CD4-positive, alpha-beta T cell treated with Interleukin-6 at 100 ng/mL for 8 hours (primary cell): Measurements from ENCODE around the gene TOM1L1.
"Not testable (repeated sequence)": the region's sequence is repeated elsewhere in the genome, so short reads cannot be mapped to it uniquely, and the experiment has no call there.

Experiments used
- DNase-seq: peaks from one replicate; pipeline ENCODE4 v3.0.0-alpha.2; 2020; ENCODE audit warnings: mixed read lengths, low spot score

The TOM1L1 gene, protein sequence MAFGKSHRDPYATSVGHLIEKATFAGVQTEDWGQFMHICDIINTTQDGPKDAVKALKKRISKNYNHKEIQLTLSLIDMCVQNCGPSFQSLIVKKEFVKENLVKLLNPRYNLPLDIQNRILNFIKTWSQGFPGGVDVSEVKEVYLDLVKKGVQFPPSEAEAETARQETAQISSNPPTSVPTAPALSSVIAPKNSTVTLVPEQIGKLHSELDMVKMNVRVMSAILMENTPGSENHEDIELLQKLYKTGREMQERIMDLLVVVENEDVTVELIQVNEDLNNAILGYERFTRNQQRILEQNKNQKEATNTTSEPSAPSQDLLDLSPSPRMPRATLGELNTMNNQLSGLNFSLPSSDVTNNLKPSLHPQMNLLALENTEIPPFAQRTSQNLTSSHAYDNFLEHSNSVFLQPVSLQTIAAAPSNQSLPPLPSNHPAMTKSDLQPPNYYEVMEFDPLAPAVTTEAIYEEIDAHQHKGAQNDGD

DNA sequence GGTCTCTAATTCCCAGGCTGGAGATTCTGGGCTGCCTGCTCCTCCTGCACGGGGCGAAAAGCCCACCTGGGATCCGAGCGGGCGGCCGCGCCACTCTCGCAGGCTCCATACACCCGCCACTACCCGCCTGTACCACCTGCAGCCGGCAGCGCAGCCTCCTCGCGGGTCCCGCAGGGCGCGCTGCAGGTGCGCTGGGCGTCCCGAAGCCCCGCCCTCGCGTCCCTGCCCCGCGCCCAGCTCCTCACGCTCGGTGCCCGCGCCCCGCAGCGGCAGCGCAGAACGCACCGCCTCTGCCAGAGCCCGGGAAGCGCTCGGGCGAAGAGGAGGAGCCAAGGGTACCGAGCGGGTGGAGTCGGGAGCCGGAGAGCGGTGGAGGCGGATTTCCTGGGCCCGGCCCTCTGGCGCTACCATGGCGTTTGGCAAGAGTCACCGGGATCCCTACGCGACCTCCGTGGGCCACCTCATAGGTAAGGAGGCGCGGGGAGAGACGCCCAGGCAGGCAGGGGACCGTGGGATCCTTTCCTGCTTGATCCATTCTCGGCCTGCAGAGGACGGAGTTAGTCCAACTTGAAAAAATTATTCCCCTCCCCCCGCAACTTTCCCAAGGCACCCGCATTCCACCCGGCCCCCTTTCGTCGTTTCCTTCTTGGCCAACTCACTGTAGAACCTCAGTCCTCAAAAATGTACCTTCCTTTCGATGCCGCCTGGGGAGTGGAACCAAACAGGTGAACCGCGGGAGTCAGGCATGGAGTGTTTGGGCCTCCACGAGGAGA, at the start of gene TOM1L1:
TOM1L1 (plus strand) TSS at position 396 of the 773 bp plus-strand sequence; CDS start at position 410, 14 bp downstream.
- DNase-seq: no peak

DNA sequence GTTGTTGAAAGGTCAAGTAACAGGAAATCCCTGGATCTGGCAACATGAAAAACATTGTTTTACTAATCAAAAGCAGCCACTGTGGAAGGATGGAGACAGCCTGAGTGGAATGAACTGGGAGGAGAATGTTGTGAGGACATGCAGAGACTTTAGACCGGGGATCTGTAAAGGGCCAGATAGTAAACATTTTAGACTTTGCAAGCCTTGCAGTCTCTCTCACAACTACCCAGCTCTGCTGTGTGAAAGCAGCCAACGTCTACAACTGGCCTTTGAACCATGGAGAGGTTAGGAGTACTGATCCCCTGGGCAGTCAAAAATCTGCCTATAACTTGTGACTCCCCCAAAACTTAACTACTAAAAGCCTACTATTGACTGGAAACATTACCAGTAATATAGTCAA, 41.5 kb upstream of the TOM1L1 start:
- no peak for DNase-seq

DNA sequence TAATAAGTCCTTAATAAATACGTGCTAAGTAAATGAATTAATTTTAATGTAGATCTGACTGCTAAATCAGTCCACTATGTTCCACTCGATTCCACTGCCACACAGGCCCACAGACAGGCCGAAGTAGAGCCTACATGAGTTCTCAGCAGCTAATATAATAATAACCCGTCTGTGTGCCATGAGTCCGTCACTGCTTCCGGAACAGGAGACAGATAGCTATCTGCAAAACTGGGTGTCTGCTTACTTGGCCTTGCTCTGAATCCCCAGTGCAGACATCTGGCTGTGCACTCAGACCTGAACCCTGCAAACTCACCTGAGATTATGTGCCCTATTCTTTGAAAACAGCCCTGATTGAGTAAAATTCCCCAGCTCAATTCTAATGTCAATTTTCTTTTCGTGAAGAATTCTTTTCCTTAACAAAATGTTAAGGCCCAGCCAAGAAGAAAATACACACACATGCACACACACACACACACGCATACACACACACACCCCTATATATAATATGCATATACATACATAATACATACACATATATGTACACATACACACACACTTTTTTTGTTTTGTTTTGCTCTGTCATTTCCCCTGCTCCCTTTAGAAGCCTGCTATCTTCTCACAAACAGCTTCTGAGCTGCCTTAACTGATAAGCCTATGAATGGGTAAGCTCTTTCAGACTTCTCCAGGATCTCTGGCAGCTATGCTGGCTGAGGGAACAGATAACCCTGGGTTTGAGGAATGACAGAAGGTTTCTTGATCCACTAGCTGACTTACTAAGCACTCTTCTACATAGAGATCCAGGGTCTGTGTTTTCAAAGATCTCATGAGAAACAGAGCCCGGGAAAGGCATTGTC, 39.8 kb upstream of the TOM1L1 start:
- DNase-seq: no peak

DNA sequence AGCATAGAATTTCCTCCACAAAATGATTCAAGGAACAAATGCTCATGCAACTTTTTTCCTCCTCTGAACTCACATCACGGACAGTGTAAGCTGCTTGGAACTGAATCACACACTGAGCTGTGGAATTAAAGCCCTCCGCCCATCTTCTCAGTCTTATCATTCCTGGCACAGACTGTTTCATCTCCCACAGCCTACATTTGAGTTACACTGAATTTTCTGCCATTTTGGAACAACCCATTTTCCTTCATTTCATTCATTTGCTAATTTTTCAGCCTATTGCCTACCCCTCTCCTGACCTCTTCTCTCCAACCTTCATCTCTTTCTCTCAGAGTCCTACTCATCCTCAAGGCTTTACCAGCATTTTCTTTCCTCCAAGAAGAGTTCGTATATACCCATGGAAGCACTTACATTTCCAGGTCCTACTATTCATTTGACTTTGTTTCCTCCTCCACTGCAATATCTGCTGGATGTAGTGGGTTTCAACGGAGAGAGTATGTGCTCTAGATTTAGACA, 39.1 kb upstream of the TOM1L1 start:
- no peak for DNase-seq

DNA sequence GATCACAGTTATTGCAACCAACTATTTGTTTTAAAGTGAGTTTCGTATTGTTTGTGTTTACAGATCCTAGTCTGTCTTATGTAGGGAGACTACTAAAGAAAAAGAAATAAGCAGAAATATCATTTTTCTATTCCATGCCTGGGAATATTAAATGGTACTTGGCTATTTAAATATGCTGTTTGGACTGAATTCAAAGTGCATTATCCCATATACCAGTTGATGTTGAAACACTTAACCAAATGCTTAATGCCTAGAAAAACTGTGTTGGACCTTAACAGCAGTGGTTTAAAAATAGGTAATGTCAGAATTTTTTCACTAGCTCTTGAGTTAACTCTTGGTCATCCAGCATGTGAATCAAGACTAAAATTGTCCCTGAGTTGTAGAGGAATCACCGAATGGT, 37.5 kb upstream of the TOM1L1 start:
- DNase-seq: no peak

DNA sequence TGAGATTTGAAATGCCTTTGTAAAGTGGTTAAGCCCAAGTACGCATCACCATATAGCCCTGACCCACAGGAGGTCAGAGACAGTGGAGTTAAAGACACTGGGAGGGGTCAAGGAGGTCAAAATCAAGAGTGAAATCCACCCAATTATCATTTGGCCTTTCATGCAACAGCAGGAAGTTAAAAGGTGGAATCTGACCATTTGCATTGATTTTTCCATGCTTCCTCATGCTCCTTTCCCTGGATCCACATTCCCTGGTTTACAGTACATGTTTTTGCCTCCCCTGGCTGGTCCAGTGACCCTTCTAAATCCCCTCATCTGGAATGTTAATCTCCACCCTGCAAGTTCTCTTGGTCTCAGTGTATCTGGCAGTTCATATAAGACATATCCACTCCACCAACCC, 36.6 kb upstream of the TOM1L1 start:
- no peak for DNase-seq

DNA sequence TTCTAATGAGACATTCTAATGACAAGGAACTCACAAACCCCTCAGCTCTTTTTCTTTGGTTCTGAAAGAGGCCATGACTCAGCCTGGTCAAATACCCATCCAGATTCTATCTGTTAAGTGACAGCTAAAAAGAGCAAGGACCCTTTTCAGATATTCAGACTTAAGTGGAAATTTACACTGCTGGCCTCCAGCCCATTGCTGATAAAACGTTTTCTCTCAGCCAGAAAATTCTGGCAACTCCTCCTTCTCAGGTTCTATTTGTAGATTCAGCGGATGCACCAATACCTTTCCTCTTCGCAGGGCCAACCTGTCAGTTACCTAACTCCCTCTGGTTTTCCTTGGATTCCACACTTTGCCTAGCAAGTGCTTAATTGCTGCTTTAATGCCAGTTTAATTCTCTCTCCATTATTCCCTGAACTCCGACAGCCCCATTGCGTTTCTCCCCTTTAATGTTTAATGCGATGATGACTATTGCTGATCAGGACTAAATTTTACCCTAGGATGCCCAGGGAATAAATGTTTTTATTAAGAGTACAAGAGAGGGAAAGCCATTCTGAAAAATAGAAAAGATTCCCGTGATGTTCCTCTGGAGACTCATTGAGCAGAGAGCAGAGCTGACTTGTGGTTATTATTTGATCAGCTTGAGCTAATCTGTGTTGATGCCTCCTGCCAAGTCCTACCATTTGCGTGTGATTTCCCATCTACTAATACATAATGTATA, 35.9 kb upstream of the TOM1L1 start:
- no peak for DNase-seq

DNA sequence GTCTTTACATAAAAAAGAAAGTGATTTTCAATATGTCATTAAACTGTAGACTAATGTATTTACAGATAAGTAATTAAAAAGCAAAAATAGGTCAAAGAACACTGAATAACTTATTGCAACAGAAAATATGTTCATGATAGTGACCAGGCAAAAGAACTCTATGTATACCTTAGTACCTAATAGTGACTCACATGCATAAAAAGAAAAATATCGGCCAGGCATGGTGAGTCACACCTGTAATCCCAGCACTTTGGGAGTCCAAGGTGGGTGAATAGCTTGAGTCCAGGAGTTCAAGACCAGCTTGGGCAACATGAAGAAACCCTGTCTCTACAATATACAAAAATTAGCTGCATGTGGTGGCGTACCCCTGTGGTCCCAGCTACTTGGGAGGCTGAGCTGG, 33.0 kb upstream of the TOM1L1 start:
- no peak for DNase-seq

DNA sequence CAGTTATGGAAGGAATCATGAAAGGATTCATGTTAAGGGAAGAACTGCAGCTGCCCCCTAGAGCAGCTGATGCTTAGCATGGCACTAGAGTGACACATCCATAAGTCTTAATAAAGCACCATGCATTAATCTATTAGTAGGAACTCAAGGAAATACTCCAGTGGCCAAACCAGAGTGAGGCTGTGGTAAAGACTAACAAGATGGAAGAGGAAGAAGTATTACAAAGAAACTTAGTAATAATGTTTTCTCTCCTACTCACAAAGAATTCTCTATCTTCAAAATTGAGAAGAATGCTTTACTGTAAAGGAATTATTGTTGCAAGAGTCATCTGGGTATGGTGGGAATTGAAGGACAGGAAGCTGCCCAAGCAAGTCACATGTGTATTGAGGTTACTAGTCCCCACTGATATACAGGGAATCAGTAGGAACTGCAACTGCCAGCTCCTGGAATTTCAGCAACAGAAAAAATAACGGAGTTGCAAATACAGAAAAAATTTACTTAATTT, 29.9 kb upstream of the TOM1L1 start:
- DNase-seq: no peak

DNA sequence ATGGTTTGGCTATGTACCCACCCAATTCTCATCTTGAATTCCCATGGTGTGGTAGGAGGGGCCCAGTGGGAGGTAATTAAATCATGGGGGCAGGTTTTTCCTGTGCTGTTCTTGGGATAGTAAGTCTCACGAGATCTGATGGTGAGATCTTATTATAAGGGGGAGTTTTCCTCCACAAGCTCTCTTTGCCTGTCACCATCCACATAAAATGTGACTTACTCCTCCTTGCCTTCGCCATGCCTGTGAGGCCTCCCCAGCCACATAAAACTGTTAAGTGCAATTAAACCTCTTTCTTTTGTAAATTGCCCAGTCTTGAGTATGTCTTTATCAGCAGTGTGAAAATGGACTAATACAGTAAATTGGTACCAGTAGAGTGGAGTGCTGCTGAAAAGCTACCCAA, 24.7 kb upstream of the TOM1L1 start:
- DNase-seq: not testable (repeated sequence)

DNA sequence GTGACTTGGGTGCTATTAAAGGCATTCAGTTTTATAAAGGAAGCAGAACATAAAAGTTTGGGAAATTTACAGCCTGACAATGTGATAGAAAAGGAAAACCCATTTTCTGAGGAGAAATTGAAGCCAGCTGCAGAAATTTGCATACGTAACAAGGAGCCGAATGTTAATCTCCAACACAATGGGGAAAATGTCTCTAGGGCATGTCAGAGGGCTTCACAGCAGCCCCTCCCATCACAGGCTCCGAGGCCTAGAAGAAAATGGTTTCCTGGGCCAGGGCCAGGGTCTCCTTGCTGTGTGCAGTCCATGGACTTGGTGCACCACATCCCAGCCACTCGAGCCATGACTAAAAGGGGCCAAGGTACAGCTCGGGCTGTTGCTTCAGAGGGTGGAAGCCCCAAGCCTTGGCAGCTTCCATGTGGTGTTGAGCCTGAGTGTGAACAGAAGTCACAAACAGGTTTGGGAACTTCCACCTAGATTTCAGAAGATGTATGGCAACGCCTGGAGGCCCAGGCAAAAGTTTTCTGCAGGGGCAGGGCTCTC, 23.9 kb upstream of the TOM1L1 start:
- no peak for DNase-seq

DNA sequence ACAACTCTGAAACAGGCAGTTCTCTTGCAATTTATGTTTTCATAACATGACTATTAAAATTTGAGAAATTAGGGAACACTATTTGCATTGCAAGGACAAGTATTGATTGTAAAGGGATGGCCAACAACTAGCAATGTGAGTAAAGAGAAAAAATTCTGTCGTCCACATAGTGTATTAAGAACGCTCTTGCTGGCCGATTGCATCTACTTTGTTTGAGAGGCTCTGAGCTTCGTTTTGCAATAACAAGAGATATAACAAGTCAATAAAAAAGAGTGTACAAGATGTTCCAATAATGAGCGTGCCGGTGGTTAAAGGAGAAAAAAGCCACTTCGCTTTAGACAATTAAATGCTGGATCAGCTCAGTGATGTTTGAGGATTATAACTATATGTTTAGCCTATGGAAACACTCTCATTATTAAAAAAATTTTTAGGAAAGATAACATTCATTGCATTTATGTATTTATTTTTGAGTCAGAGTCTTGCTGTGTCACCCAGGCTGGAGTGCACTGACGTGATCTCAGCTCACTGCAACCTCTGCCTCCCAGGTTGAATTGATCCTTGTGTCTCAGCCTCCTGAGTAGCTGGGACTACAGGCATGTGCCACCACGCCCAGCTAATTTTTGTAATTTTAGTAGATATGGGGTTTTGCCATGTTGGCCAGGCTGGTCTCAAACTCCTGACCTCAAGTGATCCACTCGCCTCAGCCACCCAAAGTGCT, 19.2 kb upstream of the TOM1L1 start:
- DNase-seq: no peak

DNA sequence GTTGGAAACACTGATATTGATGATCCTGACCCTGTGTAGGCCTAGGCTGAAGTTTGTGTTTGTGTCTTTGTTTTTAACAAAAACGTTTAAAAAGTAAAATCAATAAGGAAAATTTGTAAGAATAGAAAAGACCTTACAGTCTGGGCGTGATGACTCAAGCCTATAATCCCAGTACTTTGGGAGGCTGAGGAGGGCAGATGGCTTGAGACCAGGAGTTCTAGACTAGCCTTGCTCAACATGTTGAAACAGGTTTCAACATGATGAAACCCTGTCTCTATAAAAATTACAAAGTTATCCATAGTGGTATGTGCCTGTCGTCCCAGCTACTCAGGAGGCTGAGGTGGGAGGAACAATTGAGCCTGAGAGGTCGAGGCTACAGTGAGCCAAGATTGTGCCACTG, 18.3 kb upstream of the TOM1L1 start:
- DNase-seq: no peak

DNA sequence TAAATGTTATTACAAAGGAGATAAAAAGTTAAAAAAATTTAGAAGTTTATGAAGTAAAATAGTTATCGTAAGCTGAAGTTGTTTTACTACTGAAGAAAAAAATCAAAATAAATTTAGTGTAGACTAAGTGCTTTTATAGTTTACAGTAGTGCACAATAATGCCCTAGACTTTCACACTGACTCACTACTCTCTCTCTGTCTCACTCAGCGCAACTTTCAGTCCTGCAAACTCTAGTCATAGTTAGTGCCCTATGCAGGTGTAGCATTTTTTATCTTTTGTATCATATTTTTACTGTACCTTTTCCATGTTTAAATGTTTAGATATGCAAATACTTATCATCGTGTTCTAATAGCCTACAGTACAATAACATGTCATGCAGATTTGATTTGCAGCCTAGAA, 17.7 kb upstream of the TOM1L1 start:
- no peak for DNase-seq

DNA sequence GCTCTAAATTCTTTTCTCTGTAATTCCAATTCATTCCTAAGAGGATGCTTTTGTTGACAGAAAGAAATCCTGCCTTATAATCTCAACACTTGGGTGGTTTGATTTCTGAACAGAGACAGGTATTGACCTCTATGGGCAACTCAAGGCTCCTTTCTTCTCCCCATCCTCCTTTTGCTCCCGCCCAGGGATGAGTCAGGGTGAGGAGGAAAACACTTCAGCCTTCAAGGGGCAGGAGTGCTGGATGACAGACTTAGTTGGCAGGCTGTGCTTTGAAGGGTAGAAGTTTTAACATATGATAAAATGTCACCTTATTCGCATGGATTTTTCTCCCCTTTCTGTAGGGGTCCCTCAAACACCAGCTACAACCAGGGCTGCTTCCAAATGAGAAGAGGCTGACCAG, 16.7 kb upstream of the TOM1L1 start:
- DNase-seq: no peak

DNA sequence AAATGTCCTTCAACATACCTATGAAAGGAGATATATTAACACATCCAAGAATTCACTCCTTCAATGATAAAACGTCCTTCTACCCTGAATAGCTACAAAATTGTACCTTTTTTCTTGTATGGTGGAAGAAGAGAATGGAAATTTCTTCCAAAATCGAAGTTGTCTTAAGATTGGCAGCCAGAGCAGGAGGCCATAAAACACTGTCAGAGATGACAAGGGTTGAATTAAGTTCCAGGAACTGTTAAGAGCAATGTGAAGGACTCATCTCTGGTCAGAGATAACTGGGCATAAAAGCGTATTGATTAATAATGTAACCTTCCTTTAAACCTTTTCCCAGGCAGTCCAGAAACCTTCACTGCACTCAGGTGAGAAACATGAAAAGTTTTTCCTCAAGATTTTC, 12.9 kb upstream of the TOM1L1 start:
- DNase-seq: no peak

DNA sequence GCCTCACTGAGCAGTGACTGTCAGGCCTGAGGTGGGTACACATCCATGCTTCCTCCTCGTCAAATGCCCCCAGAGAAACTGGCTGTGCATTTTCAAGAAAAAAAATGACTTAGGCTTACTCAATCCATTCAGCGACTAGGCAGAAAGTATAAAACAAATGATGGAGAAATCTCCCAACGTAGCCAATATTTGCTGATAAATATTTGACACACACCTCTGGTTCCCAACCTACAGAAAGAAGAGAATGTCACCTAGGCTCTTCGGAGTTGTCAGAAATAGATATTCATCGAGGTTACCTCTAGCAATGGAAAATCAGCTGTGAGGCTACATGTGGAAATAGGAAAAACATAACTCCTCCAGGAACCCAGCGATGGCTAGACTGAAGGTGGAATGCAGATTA, 12.4 kb upstream of the TOM1L1 start:
- no peak for DNase-seq

DNA sequence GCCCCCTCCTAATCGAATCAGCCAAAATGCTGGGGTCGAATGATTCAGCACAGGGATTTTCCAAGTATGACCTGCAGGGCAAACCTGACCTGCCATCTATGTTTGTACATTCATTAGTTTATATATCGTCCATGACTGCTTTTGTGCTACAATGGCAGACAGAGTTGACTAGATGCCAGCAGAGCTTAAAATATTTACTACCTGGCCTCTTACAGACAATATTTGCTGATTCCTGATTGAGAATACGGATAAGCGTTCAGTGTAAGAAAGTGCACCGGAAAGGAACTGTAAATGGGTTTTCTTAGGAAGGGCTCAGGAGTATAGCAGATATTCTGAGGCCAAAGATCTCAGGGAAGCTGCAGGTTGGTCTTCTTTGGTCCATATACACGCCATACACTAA, 11.7 kb upstream of the TOM1L1 start:
- DNase-seq: no peak

DNA sequence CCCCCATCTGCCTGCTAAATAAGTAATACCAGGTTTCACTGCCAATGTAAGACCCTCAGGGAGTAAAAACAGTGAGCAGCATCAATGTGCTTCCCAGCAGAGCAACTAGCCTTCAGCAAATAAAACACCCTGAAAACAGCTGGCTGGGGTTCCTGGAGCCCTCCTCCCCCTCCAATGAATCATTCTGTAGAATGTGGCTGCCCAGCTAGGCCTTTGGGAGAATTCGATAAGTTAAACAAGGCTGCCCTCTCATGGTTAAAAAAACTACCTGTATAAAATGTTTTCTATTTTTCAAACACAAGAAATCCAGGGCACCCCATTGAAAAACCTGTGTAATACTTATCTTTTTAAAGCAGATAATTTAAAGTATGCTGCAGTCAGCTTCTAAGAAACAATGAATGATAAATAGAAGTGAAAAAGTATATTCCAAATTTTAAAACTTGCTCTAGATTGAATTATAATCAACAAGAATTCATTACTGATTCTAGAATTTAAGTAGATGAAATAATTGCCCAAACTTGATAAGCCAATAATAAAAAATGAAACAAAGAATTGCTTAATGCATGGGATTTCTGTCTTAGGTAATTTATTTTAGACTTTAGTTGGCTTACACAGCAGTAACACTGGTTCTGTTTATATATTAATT, 9.4 kb upstream of the TOM1L1 start:
- DNase-seq: no peak

DNA sequence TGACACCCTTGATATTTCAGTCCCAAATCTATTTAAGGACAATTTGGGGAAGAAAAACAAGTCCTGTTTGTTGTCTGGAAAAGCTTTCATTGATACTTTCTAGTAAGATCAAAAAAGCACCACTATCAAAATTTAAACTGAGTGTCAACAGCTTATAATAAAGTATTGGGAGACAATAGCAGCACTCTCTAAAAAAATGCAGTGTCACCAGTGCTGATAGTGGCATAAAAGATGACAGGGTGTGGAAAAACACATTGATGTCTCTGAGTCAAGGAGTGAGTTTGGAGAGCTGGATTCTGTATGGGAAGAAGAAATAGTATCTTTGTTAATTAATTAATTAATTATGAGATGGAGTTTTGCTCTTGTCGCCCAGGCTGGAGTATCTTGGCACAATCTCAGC, 8.3 kb upstream of the TOM1L1 start:
- DNase-seq: no peak
